ENCODE results near the gene AGER.

Gene AGER

DNA sequence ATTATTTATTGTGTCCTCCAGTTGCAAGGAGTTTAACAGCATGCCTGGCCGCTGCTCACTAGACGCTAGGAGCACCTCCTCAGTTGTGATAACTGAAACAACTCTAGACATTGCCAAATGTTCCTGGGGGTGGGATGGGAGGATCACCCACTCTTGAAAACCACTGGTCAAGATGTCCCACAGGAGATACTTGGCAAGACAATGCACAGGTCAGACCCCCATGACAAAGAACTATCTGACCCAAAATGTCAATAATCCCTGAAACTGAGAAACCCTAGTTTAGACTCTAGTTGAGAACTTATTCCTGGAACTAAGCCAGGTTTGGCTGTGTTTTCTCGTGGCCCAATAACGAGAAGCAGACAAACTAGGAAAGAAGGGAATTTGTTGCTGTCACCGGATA, 44.5 kb downstream of the AGER start:
- no peak for DNase-seq
- Histone ChIP-seq H3K4me3 (ENCODE audit: low read depth, low read length) (no peak overlapping the region), H3K36me3 (no peaks in the 10 kb centered on the region), H3K4me1 (no peaks in the 10 kb centered on the region), H3K9me3 (no peaks in the 10 kb centered on the region), H3K27me3 (no peaks in the 10 kb centered on the region)
- TF ChIP-seq, protein P1, sequence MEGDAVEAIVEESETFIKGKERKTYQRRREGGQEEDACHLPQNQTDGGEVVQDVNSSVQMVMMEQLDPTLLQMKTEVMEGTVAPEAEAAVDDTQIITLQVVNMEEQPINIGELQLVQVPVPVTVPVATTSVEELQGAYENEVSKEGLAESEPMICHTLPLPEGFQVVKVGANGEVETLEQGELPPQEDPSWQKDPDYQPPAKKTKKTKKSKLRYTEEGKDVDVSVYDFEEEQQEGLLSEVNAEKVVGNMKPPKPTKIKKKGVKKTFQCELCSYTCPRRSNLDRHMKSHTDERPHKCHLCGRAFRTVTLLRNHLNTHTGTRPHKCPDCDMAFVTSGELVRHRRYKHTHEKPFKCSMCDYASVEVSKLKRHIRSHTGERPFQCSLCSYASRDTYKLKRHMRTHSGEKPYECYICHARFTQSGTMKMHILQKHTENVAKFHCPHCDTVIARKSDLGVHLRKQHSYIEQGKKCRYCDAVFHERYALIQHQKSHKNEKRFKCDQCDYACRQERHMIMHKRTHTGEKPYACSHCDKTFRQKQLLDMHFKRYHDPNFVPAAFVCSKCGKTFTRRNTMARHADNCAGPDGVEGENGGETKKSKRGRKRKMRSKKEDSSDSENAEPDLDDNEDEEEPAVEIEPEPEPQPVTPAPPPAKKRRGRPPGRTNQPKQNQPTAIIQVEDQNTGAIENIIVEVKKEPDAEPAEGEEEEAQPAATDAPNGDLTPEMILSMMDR (IDR thresholded peaks at IDR 0.05; ENCODE audit: low read depth, low read length): no peak

DNA sequence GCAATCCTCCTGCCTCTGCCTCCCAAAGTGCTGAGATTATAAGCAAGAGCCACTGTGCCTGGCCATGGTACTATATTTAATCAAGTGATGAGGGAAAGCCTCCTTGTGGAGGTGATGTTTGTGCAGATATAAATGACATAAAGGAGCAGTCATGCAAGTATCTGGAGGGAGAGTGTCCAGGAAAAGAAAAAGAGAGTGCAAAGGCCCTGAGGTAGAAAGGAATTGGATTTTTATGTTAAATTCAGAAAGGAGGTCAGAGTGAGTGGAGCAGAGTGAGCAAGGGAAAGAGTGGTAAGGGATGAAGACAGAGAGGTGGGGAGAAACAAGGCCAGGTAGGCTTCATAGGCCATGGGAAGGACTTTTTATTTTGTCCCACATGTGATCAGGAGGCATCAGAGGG, 46.6 kb downstream of the AGER start:
- TF ChIP-seq, protein P1 (IDR thresholded peaks at IDR 0.05; ENCODE audit: low read depth, low read length): no peak
- no peaks in the 10 kb centered on the region for H3K36me3 ChIP-seq
- H3K9me3 ChIP-seq: no peaks in the 10 kb centered on the region
- H3K27me3 ChIP-seq: no peaks in the 10 kb centered on the region
- no peaks in the 10 kb centered on the region for H3K4me1 ChIP-seq
- H3K4me3 ChIP-seq (ENCODE audit: low read depth, low read length): no peak overlapping the region
- no peak for DNase-seq

DNA sequence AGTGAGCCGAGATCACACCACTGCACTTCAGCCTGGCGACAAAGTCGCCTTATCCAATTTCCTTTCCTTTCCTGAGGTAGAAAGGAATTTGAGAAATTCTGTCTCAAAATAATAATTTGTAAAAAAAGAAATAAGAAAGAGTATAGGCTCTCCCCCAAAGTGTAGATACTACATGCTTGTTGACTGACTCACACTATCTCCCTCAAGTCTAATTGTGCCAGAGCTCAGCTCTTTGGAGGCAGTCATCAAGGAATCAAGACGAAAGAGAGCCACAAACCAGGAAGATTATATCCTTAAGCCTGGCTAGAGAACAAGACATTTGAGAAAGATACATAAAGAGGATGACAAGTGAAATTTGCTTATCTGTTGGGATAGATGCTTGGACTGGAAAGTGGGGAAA, 50.3 kb downstream of the AGER start:
- Histone ChIP-seq H3K9me3 (no peaks in the 10 kb centered on the region), H3K36me3 (no peaks in the 10 kb centered on the region), H3K4me1 (peaks cover under 1% of the 10 kb centered on the region; the same call in 1 of the 2 replicates), H3K27me3 (no peaks in the 10 kb centered on the region), H3K4me3 (ENCODE audit: low read depth, low read length) (no peak overlapping the region)
- DNase-seq: no peak
- TF ChIP-seq, protein P1 (IDR thresholded peaks at IDR 0.05; ENCODE audit: low read depth, low read length): no peak

DNA sequence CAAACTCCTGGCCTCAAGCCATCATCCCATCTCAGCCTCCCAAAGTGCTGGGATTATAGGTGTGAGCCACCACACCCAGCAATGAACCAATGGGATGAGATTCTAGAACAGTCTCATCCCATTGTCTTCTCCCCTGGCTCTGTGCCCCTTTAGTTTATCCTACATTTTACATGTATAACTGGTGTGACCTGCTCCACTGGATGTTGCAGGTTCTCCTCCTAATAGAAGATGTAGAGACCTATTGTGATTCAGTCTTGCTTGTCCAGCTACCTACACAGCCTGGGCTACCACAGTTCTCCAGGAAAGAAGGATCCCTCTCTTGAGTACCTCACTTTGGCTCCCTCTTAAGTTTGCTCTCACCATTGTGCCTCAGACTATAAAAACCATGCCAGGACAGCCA, 51.9 kb downstream of the AGER start:
- TF ChIP-seq, protein P1 (IDR thresholded peaks at IDR 0.05; ENCODE audit: low read depth, low read length): no peak
- H3K4me1 ChIP-seq: peaks cover 5% of the 10 kb centered on the region
- no peaks in the 10 kb centered on the region for H3K36me3 ChIP-seq
- H3K27me3 ChIP-seq: no peaks in the 10 kb centered on the region
- no peak overlapping the region for H3K4me3 ChIP-seq (ENCODE audit: low read depth, low read length)
- no peak for DNase-seq
- H3K9me3 ChIP-seq: no peaks in the 10 kb centered on the region

DNA sequence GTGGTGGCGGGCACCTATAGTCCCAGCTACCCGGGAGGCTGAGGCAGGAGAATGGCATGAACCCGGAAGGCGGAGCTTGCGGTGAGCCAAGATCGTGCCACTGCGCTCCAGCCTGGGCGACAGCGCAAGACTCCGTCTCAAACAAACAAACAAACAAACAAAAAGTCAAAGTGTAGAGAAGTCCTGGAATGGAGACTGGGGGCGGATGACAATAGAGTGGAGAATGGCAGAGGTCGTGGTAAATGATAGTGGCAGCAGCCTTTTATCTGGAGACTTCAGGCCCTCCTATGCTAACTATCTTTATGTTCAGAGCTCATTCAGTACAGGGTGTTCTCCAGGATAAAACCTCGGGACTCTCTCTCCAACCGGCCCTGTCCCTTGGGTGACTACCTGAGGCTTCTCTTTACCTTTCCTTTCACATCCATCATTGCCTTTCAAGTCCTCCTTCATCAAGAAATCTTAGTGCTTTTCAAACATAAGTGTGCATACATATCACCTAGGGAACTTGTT, 52.6 kb downstream of the AGER start:
- TF ChIP-seq, protein P1 (IDR thresholded peaks at IDR 0.05; ENCODE audit: low read depth, low read length): no peak
- Histone ChIP-seq H3K4me1 (peaks cover 5% of the 10 kb centered on the region), H3K9me3 (no peaks in the 10 kb centered on the region), H3K4me3 (ENCODE audit: low read depth, low read length) (no peak overlapping the region), H3K27me3 (no peaks in the 10 kb centered on the region), H3K36me3 (no peaks in the 10 kb centered on the region)
- DNase-seq: no peak
